ENCODE data around the gene FGFBP1. TPM values are rescaled to one million over a fixed set of nuclear protein-coding genes. Genes with fewer than 3 reads are reported as not detected.

The FGFBP1 gene
- polyA plus RNA-seq, 1 experiment, result not detected

GRCh38 chr4:15901998-15902397 is 36.5 kb downstream of the FGFBP1 start:
- CTCF ChIA-PET, result interaction anchor here (1.1 to 1.2 kb wide), 2 partner anchors 19 to 54 kb away, joined by 3 to 5 read pairs; no protein-coding TSS in a partner anchor

GRCh38 chr4:15901007-15901406 is 37.5 kb downstream of the FGFBP1 start:
- Histone ChIP-seq H3K4me3 (ENCODE audit: low read depth, low read length) (no peak overlapping the region), H3K9me3 (ENCODE audit: control insufficient read depth, insufficient read depth, low read length) (no peaks in the 10 kb centered on the region), H3K27me3 (ENCODE audit: control insufficient read depth, insufficient read depth, low read length) (peaks cover 19% of the 10 kb centered on the region), H3K27ac (ENCODE audit: low read depth, low read length) (no peak overlapping the region)
- no peak for TF ChIP-seq CTCF (IDR thresholded peaks at IDR 0.05; ENCODE audit: low read depth, low read length)
- DNase-seq (ENCODE audit: low read depth, low spot score), result no peak
- POLR2A ChIA-PET, result no interaction called here
- CTCF ChIA-PET, result interaction anchor here (1.2 kb wide), 1 partner anchor 55 kb away, joined by 3 read pairs; no protein-coding TSS in a partner anchor

More at GRCh38 chr4:15901998-15902397, 36.5 kb downstream of the FGFBP1 start:
- Histone ChIP-seq H3K4me3 (ENCODE audit: low read depth, low read length) (no peak overlapping the region), H3K27ac (ENCODE audit: low read depth, low read length) (no peak overlapping the region), H3K9me3 (ENCODE audit: control insufficient read depth, insufficient read depth, low read length) (no peaks in the 10 kb centered on the region), H3K27me3 (ENCODE audit: control insufficient read depth, insufficient read depth, low read length) (peaks cover 16% of the 10 kb centered on the region)
- POLR2A ChIA-PET, result no interaction called here
- DNase-seq (ENCODE audit: low read depth, low spot score), result no peak
- TF ChIP-seq CTCF (IDR thresholded peaks at IDR 0.05; ENCODE audit: low read depth, low read length), result no peak

- peaks cover 19% of the 10 kb centered on the region for H3K27me3 ChIP-seq (ENCODE audit: control insufficient read depth, insufficient read depth, low read length)
- H3K27ac ChIP-seq (ENCODE audit: low read depth, low read length), result no peak overlapping the region
- CTCF ChIA-PET, result no interaction called here
These were observed 39.0 kb downstream of the FGFBP1 start for GRCh38 chr4:15899511-15899910.

GRCh38 chr4:15898902-15899301 is 39.6 kb downstream of the FGFBP1 start:
- H3K27me3 ChIP-seq (ENCODE audit: control insufficient read depth, insufficient read depth, low read length), result peaks cover 19% of the 10 kb centered on the region
- no peak for DNase-seq (ENCODE audit: low read depth, low spot score)
- H3K4me3 ChIP-seq (ENCODE audit: low read depth, low read length), result no peak overlapping the region
- TF ChIP-seq CTCF (IDR thresholded peaks at IDR 0.05; ENCODE audit: low read depth, low read length), result no peak
- ChIA-PET CTCF (interaction anchor here (1.4 kb wide), 1 partner anchor 16 kb away, joined by 8 read pairs; no protein-coding TSS in a partner anchor), POLR2A (no interaction called here)
- H3K9me3 ChIP-seq (ENCODE audit: control insufficient read depth, insufficient read depth, low read length), result no peaks in the 10 kb centered on the region
- H3K27ac ChIP-seq (ENCODE audit: low read depth, low read length), result no peak overlapping the region

More at GRCh38 chr4:15899511-15899910, 39.0 kb downstream of the FGFBP1 start:
- POLR2A ChIA-PET, result no interaction called here
- Histone ChIP-seq H3K9me3 (ENCODE audit: control insufficient read depth, insufficient read depth, low read length) (no peaks in the 10 kb centered on the region), H3K4me3 (ENCODE audit: low read depth, low read length) (no peak overlapping the region)
- DNase-seq (ENCODE audit: low read depth, low spot score), result no peak
- no peak for TF ChIP-seq CTCF (IDR thresholded peaks at IDR 0.05; ENCODE audit: low read depth, low read length)

GRCh38 chr4:15897577-15897976 is 41.0 kb downstream of the FGFBP1 start:
- TF ChIP-seq CTCF (IDR thresholded peaks at IDR 0.05; ENCODE audit: low read depth, low read length), result no peak
- H3K9me3 ChIP-seq (ENCODE audit: control insufficient read depth, insufficient read depth, low read length), result no peaks in the 10 kb centered on the region
- POLR2A ChIA-PET, result no interaction called here
- H3K27ac ChIP-seq (ENCODE audit: low read depth, low read length), result no peak overlapping the region
- no peak for DNase-seq (ENCODE audit: low read depth, low spot score)
- H3K4me3 ChIP-seq (ENCODE audit: low read depth, low read length), result no peak overlapping the region
- CTCF ChIA-PET, result interaction anchor here (1.4 kb wide), 1 partner anchor 15 kb away, joined by 8 read pairs; no protein-coding TSS in a partner anchor
- H3K27me3 ChIP-seq (ENCODE audit: control insufficient read depth, insufficient read depth, low read length), result peaks cover 19% of the 10 kb centered on the region

Data from AG04450 (cell line).